ENCODE results near the gene RSF1.

GRCh38 chr11:77723024-77723423 is 97.5 kb downstream of the RSF1 start:
- TF ChIP-seq POLR2AphosphoS5 (IDR thresholded peaks at IDR 0.05; ENCODE audit: low read depth, low read length) = no peak
- TF ChIP-seq POLR2A (IDR thresholded peaks at IDR 0.05; ENCODE audit: low read depth, low read length) = no peak
- TF ChIP-seq POU2F2 (IDR thresholded peaks at IDR 0.05; ENCODE audit: low read depth, low read length) = no peak
- no peak for TF ChIP-seq SPI1 (IDR thresholded peaks at IDR 0.05; ENCODE audit: low read depth, low read length)
- TF ChIP-seq TAF1 (IDR thresholded peaks at IDR 0.05; ENCODE audit: low read depth, low read length) = no peak

Measured in GM12891 (cell line).